22Rv1 (cell line): Measurements from ENCODE around the gene WDFY2.

Experiments used
- ZFX ChIP-seq: fragments of 450-650 bp; IDR thresholded peaks from 2 replicates; pipeline ENCODE4 v1.6.1; 2017; ENCODE audit warnings: antibody characterized with exemption, borderline replicate concordance
- TF ChIP-seq, protein P1 (sequence below): fragments of 450-650 bp; IDR thresholded peaks from 2 replicates; pipeline ENCODE4 v1.5.1; 2017; ENCODE audit warnings: mild to moderate bottlenecking

DNA sequence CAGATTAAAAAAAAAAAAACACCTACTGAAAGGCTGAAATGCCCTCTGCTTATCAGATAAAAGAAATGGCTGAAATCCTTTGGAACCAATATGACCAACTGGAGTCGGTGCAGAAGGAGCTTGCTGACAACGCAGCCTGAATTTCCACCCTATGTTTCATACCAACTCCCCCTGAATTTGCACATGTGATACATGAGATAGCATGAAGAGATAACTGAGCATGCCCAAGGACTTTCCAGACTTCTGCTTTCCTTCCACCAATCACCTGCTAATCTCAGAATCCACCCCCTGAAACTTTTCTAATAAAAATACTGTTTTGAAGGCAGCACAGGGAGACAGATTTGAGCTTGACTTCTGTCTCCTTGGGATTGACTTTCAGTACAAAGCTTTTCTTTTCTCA, 32.2 kb upstream of the WDFY2 start:
- no peak for TF ChIP-seq ZFX
- TF ChIP-seq, protein P1, sequence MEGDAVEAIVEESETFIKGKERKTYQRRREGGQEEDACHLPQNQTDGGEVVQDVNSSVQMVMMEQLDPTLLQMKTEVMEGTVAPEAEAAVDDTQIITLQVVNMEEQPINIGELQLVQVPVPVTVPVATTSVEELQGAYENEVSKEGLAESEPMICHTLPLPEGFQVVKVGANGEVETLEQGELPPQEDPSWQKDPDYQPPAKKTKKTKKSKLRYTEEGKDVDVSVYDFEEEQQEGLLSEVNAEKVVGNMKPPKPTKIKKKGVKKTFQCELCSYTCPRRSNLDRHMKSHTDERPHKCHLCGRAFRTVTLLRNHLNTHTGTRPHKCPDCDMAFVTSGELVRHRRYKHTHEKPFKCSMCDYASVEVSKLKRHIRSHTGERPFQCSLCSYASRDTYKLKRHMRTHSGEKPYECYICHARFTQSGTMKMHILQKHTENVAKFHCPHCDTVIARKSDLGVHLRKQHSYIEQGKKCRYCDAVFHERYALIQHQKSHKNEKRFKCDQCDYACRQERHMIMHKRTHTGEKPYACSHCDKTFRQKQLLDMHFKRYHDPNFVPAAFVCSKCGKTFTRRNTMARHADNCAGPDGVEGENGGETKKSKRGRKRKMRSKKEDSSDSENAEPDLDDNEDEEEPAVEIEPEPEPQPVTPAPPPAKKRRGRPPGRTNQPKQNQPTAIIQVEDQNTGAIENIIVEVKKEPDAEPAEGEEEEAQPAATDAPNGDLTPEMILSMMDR, result no peak
